Activated CD8-positive, alpha-beta memory T cell treated with anti-CD3 and anti-CD28 coated beads, Interleukin-2, amount 50 U/mL, for 24 hours (primary cell): ENCODE results near the gene TBC1D22A.

ENCODE experiments used
- DNase-seq: peaks from one replicate; pipeline ENCODE4 v3.0.0-alpha.2; 2020; ENCODE audit errors: extremely low read depth

Gene TBC1D22A

DNA sequence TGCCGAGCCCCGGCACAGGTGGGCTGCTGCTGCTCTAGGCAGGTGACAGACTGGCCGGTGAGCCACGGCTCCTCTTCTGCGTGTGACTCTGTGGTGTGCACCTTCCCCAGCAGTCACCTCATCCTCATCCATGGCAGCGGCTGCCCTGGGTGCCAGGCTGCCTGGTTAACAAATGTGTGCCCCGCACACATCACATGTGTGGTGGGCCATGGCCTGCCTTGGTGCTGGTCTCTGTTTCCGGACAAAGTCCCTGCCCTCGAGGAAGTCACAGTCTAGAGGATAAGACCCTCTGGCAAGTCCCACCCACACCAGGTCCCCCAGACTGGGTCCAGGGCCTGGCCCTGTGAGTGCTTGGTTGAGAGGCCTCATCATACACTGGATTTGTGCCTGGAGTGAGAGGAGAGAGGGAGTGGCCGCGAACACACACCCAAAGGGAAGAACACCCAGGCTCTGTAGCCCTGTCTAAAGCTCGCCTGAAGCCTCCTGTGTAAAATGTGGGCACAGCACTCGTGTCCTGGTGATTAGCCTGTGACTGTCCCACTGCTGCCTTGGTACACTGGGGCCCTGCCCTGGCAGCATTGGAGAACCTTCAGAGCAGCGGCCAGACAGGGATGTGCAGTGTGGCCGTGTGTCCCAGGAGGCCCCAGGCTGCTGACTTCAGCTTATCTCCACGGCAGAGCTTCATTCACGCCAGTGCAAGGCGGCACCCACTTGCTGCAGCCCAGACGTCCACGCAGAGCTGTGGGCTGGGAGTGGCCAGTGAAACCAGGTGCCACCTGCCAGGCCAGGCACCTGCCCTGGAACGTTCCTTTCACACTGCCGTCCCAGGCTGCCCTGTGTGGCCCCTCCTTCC, 269.9 kb downstream of the TBC1D22A start:
- DNase-seq = no peak

DNA sequence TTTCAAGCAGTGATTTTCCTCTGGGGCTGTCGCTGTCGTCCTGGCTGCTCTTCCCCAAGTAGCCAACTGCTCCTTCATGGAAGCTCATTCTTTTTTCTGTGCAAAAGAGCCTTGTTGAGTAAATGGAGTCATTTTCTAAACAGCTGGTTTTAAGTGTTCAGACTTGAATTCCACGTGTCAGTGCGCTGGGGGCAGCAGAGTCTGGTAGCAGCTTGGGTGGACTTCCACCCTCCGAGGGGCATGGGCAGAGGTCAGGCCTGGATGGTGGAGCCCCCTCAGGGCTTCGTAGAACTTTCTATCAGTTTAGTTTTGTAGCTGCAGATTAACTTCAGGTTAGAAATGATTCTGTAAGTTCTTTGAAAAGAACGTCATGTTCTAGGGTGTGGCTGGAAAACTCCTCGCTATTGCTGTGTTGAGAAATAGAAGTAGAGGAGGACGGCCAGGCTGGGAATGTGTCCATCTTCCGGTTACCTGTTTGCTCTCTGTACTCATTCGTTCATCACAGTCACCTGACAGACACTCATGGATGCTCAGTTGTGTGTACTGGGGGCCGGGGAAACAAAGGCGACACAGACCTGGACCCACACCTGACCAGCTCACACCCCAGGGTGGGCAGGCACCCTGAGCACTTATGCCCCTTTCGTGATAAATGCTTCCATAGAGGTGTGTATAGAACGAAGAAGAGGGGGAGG, 270.7 kb downstream of the TBC1D22A start:
- DNase-seq = no peak

DNA sequence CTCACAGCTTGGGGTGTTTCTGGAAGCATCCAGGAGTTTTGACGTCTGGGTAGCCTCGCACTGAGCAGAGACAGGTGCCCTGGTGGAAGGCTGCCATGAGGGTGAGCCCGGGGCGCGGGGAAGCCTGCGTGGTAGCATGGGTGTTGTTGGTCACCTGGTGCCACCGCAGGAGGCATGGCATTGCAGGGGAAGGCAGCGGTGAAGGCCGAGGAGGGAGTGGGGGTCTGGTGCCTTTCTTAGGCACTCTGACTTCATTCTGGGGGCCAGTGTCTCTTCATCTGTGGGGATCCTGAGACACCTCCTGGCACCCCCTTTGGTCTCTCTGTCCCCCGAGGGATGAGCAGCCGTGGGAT, 271.2 kb downstream of the TBC1D22A start:
- DNase-seq = no peak

DNA sequence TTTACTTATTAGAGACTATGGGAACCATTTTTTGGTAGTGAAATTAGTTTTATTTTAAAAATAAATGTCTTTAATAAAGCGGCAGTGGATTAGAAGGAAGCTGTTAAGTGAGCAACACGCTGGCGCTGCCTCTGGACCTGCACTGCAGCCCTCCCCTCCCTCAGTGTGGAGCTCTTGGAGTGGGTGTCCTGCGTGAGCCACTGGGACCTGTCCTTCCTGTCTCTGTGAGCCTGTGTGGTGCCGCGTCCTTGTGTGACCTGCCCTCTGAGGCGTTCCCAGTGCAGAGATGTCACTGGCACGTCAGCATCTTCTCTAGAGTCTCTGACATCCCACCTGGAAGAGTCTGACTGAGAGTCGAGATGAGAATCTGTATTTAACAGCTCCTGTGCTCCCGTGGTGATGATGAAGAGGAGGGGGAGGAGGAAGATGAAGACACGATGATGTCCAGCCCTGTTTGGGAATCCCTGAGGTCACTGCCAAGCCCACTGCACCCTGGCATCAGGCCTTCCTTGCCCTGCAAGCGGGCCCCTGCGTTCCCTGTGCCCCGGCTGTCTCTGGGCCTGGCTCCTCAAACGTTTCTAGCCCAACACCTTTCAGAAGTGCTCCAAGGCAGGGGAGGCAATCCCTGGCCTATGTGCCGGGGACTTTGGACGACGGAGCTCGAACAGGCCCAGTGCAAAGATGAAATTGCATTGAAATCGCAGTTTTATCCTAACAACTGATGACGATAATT, 271.8 kb downstream of the TBC1D22A start:
- no peak for DNase-seq

DNA sequence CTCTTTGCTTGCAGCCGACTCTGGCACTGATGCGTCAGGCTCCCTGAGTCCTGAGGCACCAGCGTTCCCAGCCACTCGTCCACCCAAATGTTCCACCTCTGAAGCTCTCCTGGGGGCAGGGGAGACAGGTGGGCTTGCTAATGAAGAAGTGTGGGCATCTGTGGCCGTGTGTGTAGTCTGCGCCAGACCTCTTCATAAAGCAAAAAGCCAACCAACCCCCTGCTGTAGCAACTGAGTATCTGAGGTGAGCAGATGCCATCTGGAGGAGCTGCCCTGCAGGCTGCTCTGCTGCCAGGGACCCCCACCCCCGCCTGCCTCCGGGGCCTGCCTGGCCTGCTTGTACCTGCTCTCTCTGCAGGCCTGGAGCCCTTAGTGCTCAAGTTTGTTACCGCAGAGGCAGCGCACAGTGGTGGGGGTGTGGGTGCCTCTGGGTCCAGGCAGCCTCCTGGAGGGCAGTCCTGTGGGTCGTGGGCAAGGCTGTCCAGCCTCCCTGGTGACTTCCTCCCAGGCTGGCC, 272.5 kb downstream of the TBC1D22A start:
- DNase-seq = no peak

DNA sequence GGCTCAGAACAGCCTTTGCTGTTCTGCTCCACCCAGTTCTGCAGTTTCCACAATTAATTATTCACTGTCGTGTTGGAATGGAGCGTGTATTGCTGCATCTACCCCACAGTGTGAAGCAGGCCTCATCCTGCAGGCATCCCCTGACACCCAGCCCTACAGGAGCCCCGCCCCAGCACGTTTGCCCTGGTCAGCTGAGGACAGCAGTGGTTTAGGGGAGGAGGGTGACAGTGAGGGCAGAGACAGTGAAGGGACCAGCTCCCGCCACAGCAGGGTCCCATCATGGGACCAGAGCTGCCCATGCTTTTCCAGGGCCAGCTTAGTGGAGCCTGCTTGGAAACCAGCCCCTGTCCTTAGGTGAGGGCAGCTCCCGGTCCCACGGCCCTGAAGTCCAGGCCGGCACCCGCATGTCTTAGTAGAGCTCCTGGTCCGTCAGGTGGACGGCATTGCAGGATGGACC, 273.0 kb downstream of the TBC1D22A start:
- no peak for DNase-seq

DNA sequence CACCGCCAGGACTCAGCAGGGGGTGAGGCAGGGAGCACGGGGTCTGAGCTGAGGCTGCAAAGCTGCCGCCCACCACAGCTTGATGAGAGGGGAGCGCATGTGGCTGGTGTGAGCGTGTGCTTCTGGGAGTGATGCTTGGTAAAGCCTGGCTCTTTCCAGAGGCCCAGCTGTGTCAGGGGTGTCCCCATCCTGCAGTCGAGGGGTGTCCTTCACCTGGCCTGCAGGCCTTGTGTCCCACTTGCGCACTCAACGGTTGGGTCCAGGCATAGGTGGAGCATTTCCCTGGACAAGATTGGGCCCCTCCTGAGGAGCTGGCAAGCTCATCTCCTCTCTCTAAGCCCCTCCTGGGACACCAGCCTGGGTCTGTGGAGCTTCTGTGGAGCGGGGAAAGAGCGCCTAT, 273.9 kb downstream of the TBC1D22A start:
- DNase-seq = no peak

DNA sequence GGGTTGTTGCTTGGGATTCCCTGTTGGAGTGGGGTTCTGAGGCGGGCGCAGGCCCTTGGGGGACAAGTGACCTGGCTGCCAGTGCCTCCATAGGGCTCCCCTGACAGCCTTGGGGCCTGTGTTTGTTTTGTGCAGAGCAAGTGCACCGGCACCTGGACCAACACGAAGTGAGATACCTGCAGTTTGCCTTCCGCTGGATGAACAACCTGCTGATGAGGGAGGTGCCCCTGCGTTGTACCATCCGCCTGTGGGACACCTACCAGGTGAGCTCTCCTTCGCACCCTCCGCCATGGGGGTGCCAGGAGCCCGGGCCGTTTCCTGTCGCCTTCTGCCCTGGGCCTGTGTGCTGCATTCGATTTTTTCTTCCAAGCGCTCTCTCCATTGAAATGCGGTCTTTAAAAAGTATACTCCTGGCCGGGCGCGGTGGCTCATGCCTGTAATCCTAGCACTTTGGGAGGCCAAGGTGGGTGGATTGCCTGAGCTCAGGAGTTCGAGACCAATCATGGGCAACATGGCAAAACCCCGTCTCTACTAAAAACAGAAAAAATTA, 274.6 kb downstream of the TBC1D22A start:
- DNase-seq = no peak

DNA sequence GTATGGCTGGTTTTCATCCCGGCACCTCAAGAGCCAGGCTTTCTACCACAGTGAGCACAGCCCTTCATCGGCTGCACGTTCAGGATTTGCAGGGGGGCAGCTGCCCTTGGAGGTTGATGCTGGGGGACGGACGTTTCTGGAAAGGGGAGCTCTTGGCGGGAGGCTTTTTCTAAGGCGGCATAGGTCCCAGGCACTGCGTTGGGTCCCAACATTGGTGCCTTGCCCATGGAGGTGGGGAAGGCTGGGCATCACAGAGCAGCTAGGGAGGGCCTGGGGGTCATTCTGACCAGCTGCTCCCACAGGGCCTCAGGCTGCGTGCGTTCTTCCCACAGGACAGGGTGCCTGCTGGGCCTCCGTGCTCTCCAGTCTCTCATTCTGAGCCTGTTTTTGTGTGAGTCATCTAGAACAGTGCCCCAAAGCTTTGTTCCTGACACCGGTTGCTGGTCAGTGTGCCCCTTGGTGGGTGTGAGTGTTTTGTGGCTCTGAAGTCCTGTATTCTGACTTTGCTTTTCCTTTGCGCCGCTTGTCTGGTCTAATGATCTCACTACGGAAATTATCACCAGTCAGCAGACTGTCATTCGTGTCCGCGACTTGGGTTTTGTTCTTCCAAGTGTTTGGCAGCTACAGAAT, 275.9 kb downstream of the TBC1D22A start:
- no peak for DNase-seq

DNA sequence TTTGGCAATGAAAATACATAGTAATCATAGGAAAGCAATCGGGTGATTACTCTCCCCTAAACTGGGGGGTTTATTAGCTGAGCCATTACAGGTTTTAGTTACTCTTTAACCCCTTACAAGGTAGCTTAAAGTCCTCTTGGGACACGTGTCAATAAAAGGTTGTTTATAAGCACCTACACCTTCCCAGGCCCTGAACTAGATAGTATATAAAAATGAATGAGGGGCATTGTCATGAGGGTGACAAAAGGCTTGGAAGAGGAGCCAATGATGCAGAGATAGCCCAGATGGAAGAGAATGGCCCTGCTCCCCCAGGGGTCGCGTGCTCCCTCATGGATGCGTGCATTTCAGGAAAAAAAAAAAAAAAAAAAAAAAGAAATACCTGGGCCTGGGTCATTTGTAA, 276.9 kb downstream of the TBC1D22A start:
- DNase-seq = no peak

DNA sequence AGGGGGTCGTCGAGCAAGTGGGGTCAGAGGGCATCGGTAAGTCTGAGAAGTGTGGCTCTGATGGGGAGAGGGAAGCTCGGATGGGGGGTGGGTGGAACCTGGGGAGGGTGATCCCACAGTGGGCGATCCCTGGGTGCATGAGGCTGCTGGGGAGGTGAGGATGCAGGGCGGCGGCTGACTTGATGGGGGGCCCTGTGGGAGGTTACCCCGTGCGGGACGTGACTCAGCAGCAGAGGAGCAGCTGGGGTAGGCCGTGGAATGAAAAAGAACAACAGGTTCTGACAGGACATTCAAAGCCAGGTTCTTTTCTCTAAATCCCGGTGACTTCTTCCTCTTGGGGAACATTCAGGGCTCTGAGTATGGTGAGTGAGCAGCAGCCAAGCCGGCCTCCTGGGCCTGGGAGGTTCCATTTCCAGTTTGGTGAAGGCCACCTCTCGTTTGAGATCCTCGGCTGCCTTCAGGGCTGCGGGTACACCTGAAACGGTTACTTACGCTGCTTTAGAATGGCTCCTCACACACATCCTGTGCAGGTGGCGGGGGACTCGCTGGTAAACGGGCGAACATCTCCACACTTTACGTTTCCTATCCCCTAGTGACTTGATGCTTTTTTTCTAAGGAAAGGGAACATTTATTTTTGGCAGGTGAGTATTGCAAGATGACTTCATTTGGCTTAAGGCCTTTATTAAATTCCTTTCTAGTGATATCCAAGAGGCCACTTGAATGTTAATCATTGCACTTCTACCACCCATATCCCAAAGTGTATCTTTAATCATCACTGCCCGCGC, 278.2 kb downstream of the TBC1D22A start:
- DNase-seq = no peak

DNA sequence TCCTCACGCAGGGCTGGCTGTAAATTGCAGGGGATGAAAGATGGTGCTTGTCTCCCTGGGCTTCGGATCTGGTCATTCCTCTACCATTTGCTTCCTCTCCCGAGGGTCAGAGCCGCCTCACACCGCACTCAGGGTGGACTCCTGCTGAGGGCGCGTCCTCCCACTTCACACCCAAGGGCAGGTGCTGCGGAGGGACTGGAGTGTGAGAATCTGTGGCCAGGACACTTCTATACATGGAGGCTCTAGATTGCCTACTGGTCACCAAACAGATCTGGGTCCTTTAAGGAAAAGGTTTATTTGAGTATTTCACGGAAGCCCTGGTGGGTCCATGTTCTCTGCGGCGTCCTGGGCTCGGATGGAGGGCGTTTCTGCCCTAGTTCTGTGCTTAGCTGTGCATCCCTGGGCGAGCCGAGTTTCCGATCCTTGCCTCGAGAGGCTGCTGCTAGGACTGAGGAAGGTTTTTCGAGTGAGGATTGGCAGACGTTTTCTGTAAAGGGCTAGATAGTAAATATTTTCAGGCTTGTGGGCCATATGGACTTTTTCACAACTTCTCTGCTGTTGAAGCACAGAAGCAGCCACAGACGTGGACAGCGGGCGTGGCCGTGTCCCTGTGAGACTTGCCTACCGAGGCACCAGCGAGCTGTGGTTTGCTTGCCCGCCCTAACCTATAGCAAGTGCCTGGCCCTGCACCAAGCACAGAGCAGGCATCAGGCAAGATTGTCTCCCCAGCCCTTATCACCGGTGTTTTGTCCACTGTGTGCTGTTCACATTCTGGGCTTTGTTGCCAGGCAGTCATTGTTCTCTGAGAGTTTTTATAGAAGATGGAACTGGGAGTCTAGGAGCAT, 279.0 kb downstream of the TBC1D22A start:
- no peak for DNase-seq

DNA sequence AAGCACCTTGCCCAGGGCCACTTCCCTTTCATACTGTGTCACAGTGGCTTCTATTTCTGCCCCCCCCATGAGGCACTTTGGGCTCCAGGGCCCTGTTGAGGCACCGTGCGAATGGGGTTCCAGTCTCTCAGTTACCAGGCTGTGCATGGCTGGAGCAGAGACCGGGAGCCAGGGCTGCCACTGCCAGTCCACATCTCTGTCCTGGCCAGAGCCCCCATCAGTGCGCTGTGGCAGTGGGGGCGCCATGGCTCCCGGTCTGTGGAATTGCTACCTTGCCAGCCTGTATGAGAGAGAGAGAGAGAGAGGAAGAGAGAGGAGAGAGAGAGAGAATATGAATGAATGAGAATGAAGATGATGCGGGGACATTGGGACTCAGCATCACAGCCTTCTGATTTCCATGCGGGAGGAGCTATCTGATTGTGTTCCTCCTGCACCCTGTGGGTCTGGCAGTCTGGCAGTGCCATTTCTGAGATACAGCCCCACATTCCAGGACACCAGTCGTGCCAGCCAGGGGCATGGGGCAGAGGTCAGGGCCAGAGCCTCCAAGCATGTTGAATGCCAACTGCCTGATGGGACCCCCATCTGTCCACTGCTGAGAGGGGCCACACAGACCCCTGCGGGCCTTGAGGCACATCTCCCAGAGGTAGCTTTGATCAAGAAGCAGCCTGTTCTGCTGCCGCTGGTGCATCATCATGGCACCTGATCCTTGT, 279.8 kb downstream of the TBC1D22A start:
- no peak for DNase-seq

DNA sequence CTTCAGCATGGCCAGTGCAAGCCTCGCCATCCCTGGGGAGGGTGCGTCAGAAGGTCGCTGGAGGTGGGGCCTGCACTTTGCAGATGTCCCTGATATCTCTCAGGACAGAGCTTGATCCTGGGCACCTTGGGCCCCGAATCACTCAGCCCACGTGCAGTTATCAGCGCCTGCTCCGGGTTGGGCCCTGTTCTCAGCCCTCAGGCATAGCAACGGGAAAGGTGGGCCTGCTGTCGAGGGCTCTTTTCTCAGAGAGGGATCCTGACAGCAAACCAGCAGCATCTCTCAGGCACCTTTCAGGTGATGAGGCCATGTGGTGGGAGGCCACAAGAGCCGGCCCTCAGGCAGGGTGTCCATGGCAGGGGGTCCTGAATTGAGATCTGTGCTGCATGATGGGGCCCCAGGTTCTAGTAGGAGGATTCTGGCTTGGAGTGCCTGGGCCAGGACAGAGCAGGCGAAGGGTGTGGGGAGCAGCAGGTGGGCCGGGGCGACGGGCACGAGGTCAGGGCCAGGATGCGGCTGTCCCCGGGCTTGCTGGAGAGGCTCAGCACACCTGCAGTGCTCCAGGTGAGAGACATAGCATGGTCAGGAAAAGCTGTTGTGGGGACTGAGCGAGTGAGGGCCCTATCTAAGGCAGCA, 280.5 kb downstream of the TBC1D22A start:
- no peak for DNase-seq

DNA sequence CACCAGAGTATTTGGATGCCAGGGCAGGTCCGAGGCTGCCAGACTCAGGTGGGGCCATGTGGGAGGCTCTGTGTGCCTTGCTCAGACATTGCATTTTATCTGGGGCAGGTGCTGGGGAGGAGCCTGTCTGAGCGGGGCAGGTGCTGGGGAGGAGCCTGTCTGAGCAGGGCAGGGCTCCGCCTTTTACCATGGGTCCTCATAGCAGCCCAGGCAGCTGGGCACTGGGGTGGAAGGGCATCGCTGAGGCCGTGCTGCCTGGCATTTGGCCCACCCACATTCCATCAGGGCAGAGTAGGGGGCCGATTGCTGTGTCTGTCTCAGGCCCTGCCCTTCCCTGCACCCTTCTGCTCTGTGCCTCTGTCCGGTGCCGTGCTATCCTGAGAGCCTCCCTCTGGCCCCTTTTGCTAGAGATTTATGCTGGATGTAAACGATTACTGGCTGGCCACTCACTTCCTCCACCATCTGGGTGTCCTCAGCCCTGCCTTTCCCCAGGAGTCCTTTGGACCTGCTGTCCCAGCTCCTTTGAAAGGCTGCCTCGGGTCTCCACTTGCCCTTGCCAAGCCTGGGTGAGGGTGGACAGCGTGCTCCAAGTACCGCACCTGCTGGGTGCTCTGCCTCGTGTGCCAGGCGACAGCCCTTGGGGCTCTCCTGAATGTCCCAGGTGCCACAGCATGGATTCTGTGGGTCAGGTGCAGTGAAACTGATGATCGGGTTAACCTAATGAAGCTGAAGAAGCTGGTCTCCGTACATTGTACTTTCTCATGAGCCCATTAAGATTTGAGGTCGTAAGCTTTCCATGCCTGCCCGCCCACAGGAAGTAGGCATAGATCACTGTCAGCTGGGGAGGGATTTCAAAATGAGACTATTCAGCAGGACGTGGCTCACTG, 281.6 kb downstream of the TBC1D22A start:
- DNase-seq = no peak

DNA sequence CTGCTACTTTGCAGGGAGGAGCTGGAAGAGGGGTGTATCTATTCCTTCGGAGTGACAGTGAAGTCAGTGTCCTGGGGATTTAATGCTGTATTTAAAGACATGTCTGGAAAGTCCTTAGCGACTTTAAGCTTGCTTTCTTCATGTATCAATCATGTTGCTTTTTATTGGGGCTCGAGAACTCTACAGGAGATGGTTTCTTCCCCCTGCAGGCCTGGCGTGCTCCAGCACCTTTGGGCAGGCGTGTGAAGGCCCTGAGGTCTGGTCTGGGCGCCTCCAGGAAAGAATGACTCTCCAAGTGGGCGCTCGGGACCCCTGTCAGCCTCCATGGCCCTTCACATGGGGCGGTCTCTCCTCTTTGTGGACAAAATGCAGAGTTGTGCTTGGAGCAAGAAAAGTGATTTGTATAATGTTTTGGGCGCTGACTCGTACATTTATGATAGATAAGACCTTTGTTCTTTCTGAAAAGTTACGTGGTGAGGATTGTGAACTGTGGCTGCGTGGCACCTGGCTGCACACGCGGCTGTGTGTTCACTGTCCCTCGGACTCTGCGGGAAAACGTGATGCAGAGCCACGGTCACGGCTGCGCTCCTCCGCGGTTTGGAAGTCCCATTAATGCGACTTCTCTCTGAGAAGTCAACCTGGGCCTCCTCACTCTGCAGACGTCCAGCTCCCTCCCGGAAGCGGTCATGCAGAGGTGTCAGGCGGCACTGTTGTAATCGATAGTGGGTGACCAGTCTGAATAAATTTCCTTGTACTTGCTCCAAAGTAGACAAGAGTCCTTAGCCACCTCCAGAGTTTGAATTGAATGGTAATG, 282.5 kb downstream of the TBC1D22A start:
- no peak for DNase-seq
